Spleen (tissue), 11 donors: ENCODE data around the gene APCDD1L. TPM values are rescaled to one million over a fixed set of nuclear protein-coding genes. Genes with fewer than 3 reads are reported as not detected.

Experiments used
- DNase-seq: peaks from one replicate; pipeline ENCODE4 v3.0.0-alpha.2; 2020
- H3K27ac ChIP-seq, 8 donors: fragments of 200-600 bp; sonication (generic) in 7 of 8; 1 replicate in 4 of 8; 2 replicates in 4 of 8; pipeline versions ENCODE4 v1.5.0 to v1.8.0; 2016 to 2021; ENCODE audit warnings: inconsistent platforms in 4 of 8, mild to moderate bottlenecking in 4 of 8, moderate library complexity in 1 of 8
- H3K27me3 ChIP-seq, 7 donors: fragments of 200-600 bp; sonication (generic) in 6 of 7; replicated peaks in 1 of 7; 1 replicate in 4 of 7; 2 replicates in 3 of 7; pipeline versions ENCODE4 v1.5.0 to v1.8.0; 2016 to 2021; ENCODE audit warnings: inconsistent platforms in 3 of 7, mild to moderate bottlenecking in 1 of 7
- H3K36me3 ChIP-seq, 6 donors: fragments of 200-600 bp; sonication (generic) in 5 of 6; 1 replicate in 4 of 6; 2 replicates in 2 of 6; pipeline versions ENCODE4 v1.5.0 to v1.8.0; 2016 to 2021; ENCODE audit warnings: inconsistent platforms in 2 of 6
- H3K4me1 ChIP-seq, 6 donors: fragments of 200-600 bp; sonication (generic) in 5 of 6; 1 replicate in 3 of 6; 2 replicates in 3 of 6; pipeline versions ENCODE4 v1.5.0 to v1.8.0; 2016 to 2021; ENCODE audit warnings: inconsistent platforms in 3 of 6
- H3K4me3 ChIP-seq, 8 donors: fragments of 200-600 bp; sonication (generic) in 7 of 8; 1 replicate in 4 of 8; 2 replicates in 4 of 8; pipeline versions ENCODE4 v1.5.0 to v1.8.0; 2016 to 2021; ENCODE audit warnings: inconsistent platforms in 4 of 8, mild to moderate bottlenecking in 4 of 8, moderate library complexity in 2 of 8
- H3K9me3 ChIP-seq, 8 donors: fragments of 200-600 bp; sonication (generic) in 7 of 8; 1 replicate in 4 of 8; 2 replicates in 4 of 8; pipeline versions ENCODE4 v1.5.0 to v1.8.0; 2016 to 2021; ENCODE audit warnings: inconsistent platforms in 4 of 8
- CTCF ChIP-seq, 11 experiments: fragments of 200-600 bp in 7 of 11; fragments of 450-650 bp in 4 of 11; sonication (generic) in 4 of 11; IDR thresholded peaks in 8 of 11; conservative IDR thresholded peaks in 3 of 11; 1 replicate in 7 of 11; 2 replicates in 4 of 11; pipeline versions ENCODE4 v1.4.0 to v1.8.0; 2016 to 2021; ENCODE audit warnings: antibody characterized with exemption in 11 of 11, inconsistent platforms in 4 of 11, mild to moderate bottlenecking in 1 of 11
- POLR2A ChIP-seq, 3 donors: fragments of 450-650 bp; IDR thresholded peaks; one replicate each; pipeline ENCODE4 v1.5.1; 2017; ENCODE audit warnings: antibody characterized with exemption in 3 of 3, mild to moderate bottlenecking in 1 of 3
- POLR2AphosphoS5 ChIP-seq, 3 donors: sonication (generic); formaldehyde crosslinking; IDR thresholded peaks; one replicate each; pipeline ENCODE4 v1.5.1; 2017; ENCODE audit warnings: antibody characterized with exemption in 3 of 3
- WGBS, 5 donors: extraction: QIAGEN DNeasy Blood & Tissue Kit in 3 of 5; methylation state at CpG; one replicate each; pipeline versions ENCODE4 v1.1.5 to v1.1.7; 2013 to 2018; 5-methylcytosine and 5-hydroxymethylcytosine counted together
- intact Hi-C: fragments of 100-400 bp; cut with DNase I; formaldehyde crosslinking; loops from one replicate; pipeline ENCODE4 v1.15.0; 2023; ENCODE audit warnings: low total_unique reads
- polyA plus RNA-seq, 3 donors: library from polyadenylated mRNA; stranded (reverse); fragments of 200-250 nt; gene quantifications; one replicate each; pipeline ENCODE4 v1.2.1, GENCODE V29; 2013
- total RNA-seq, 7 donors: library from RNA; depleted of rRNA in 3 of 7; stranded (reverse); fragments of >200 nt in 3 of 7; fragmentation: NEBNext Ultra II Directional in 4 of 7; extraction: Animal tissue kit (Norgen Biotek cat#: 25700) in 4 of 7; gene quantifications; one replicate each; pipeline versions ENCODE4 v1.1.0 to v1.2.1, GENCODE V29; 2016 to 2021
- donor health status: healthy with polysubstance abuse.
- donor health status: DM: no; HTN: no; CAD: no; lungs with moderate emphysema.
- donor health status: DM: no; HTN: no; CAD: no.
- donor health status: Bipolar disorder and iron deficiency.
- donor health status: healthy.
- donor health status: DM: no; HTN: no; CAD: no.
- donor health status: DM: yes; HTN: yes; CAD: no.

Gene APCDD1L
- total and polyA plus RNA-seq, 10 donors, result 0.03 to 0.50 TPM; not detected in 8

- peaks cover 0 to 18% (median 13%) of the 10 kb centered on the region in 8 donors for H3K9me3 ChIP-seq
- TF ChIP-seq POLR2A (IDR thresholded peaks at IDR 0.05), result no peak
- no peak for TF ChIP-seq CTCF (IDR thresholded peaks at IDR 0.05 in 8 of 11, conservative IDR thresholded peaks at IDR 0.05 in 3 of 11)
- TF ChIP-seq POLR2AphosphoS5 (IDR thresholded peaks at IDR 0.05), result no peak
- no peak overlapping the region for H3K27ac ChIP-seq
- no peak overlapping the region for H3K4me3 ChIP-seq
- intact Hi-C loops, result no loop called here
- H3K4me1 ChIP-seq, result no peaks in the 10 kb centered on the region
- DNase-seq, result no peak
- no peaks in the 10 kb centered on the region for H3K36me3 ChIP-seq
- no peaks in the 10 kb centered on the region for H3K27me3 ChIP-seq
- WGBS, 5 donors, result 89 to 94% (median 90%) methylated on average over 12 to 13 of the region's 13 CpGs
Observed at GRCh38 chr20:58473453-58474425, 41.5 kb downstream of the APCDD1L start.

- Histone ChIP-seq H3K9me3 (peaks cover 0 to 6% (median 3%) of the 10 kb centered on the region in 8 donors), H3K4me3 (no peak overlapping the region), H3K36me3 (no peaks in the 10 kb centered on the region), H3K27me3 (peaks cover 0 to 2% (median 0%) of the 10 kb centered on the region in 7 donors), H3K27ac (no peak overlapping the region), H3K4me1 (no peaks in the 10 kb centered on the region)
- intact Hi-C loops, result no loop called here
- no peak for TF ChIP-seq CTCF (IDR thresholded peaks at IDR 0.05 in 8 of 11, conservative IDR thresholded peaks at IDR 0.05 in 3 of 11)
- no peak for TF ChIP-seq POLR2AphosphoS5 (IDR thresholded peaks at IDR 0.05)
- no peak for TF ChIP-seq POLR2A (IDR thresholded peaks at IDR 0.05)
- 90 to 96% (median 94%) methylated on average over 20 of the region's 20 CpGs for WGBS, 5 donors
- DNase-seq, result no peak
Observed at GRCh38 chr20:58472273-58473018, 42.8 kb downstream of the APCDD1L start.

GRCh38 chr20:58471193-58472164 lies 43.7 kb downstream of the APCDD1L start:
- no peak for DNase-seq
- no peaks in the 10 kb centered on the region for H3K9me3 ChIP-seq

More at GRCh38 chr20:58471193-58472164, 43.7 kb downstream of the APCDD1L start:
- intact Hi-C loops, result no loop called here
- peaks cover 0 to 12% (median 0%) of the 10 kb centered on the region in 7 donors for H3K27me3 ChIP-seq
- no peak overlapping the region for H3K4me3 ChIP-seq
- 82 to 91% (median 85%) methylated on average over 23 to 26 of the region's 26 CpGs for WGBS, 5 donors
- no peaks in the 10 kb centered on the region for H3K4me1 ChIP-seq
- TF ChIP-seq POLR2A (IDR thresholded peaks at IDR 0.05) (no peak), POLR2AphosphoS5 (IDR thresholded peaks at IDR 0.05) (peak in 1 of 3 donors; percentile 21)
- no peaks in the 10 kb centered on the region for H3K36me3 ChIP-seq
- no peak overlapping the region for H3K27ac ChIP-seq
